ENCODE results near the gene TRABD.
"Not testable (repeated sequence)": the region's sequence is repeated elsewhere in the genome, so short reads cannot be mapped to it uniquely, and the experiment has no call there.

The TRABD gene

DNA sequence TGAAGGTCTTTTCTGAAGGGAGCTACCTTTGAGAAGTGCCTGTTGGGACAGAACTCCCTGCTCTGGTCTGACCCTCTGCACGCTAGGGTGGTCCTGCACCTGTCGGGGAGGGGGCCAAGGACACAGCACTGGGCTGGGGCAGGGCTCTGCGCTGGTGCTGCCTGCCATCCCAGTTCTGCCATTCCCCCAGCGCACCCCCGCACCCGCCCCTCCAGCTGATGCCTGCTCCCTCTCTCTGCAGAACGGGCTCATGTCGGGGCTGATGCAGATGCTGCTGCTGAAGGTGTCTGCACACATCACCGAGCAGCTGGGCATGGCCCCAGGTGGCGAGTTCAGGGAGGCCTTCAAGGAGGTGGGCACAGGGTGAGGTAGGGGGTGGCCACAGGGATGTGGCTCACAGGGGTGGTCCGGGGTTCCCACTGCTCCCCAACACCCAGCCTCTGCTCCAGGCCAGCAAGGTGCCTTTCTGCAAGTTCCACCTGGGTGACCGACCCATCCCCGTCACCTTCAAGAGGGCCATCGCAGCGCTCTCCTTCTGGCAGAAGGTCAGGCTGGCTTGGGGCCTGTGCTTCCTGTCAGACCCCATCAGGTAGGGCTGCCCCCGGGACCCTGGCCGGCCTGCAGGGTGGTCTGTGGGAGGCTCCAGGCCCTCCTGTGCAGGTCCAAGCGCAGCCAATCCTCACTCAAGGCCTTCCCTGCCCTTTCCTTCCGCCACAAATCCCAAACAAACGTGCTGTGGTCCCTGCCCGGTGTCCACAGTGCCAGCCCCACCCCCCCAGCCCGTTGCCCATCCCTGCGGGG is 11.5 kb downstream of the TRABD start:
- peaks cover 12% of the 10 kb centered on the region for H3K4me1 Mint-ChIP-seq (ENCODE audit: low read depth)
- no peaks in the 10 kb centered on the region for H3K27me3 Mint-ChIP-seq (ENCODE audit: low read depth)
- H3K4me3 Mint-ChIP-seq, result no peak overlapping the region
- peaks cover 5% of the 10 kb centered on the region for H3K36me3 Mint-ChIP-seq (ENCODE audit: low read depth)
- no peak overlapping the region for H3K27ac Mint-ChIP-seq
- H3K9me3 Mint-ChIP-seq, result no peaks in the 10 kb centered on the region

DNA sequence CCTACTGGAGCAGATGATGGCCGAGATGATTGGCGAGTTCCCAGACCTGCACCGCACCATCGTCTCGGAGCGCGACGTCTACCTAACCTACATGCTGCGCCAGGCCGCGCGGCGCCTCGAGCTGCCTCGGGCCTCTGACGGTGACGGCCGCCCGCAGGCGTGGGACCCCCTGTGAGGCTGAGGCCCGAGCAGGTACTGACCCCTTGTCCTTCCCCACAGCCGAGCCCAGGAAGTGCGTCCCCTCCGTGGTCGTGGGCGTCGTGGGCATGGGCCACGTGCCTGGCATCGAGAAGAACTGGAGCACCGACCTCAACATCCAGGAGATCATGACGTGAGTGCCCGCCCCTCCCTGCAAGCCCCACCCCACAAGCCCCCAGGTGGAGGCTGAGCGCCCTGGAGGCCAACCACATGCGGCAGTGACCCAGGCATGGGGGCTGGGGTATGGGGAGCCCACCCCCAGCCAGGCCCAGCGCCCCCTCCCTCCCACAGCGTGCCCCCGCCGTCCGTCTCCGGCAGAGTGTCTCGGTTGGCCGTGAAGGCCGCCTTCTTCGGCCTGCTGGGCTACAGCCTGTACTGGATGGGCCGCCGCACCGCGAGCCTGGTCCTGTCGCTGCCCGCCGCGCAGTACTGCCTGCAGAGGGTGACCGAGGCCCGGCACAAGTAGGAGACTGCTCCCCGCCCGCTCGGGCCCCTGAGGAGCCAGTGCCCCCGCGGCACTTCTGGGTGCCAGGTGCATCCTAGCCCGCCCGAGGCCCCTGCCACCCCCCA is 12.3 kb downstream of the TRABD start:
- Mint-ChIP-seq H3K27me3 (ENCODE audit: low read depth) (no peaks in the 10 kb centered on the region), H3K4me3 (no peak overlapping the region), H3K9me3 (no peaks in the 10 kb centered on the region), H3K4me1 (ENCODE audit: low read depth) (peaks cover 11% of the 10 kb centered on the region), H3K27ac (no peak overlapping the region), H3K36me3 (ENCODE audit: low read depth) (peaks cover 4% of the 10 kb centered on the region)

DNA sequence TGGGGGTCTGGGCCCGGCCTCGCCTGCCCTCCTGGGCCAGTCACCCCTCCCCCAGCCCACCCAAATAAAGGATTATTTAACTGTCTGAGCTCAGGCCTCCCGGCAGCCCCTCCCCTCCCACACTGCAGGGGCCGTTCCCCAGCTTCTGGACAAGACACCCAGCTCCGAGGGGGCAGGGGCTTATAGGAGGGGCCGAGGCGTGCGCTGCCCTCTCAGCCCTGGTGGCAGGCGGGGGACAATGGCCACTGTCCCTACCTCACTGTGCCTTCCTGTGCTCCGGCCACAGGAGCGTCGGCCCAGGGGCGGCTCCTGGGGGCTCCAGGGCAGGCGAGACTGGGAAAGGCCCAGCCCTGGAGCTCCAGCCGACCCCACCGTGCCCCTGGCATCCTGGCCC is 12.9 kb downstream of the TRABD start:
- no peaks in the 10 kb centered on the region for H3K27me3 Mint-ChIP-seq (ENCODE audit: low read depth)
- H3K27ac Mint-ChIP-seq, result no peak overlapping the region
- peaks cover 13% of the 10 kb centered on the region for H3K4me1 Mint-ChIP-seq (ENCODE audit: low read depth)
- H3K36me3 Mint-ChIP-seq (ENCODE audit: low read depth), result peaks cover 6% of the 10 kb centered on the region
- H3K4me3 Mint-ChIP-seq, result no peak overlapping the region
- H3K9me3 Mint-ChIP-seq, result no peaks in the 10 kb centered on the region

DNA sequence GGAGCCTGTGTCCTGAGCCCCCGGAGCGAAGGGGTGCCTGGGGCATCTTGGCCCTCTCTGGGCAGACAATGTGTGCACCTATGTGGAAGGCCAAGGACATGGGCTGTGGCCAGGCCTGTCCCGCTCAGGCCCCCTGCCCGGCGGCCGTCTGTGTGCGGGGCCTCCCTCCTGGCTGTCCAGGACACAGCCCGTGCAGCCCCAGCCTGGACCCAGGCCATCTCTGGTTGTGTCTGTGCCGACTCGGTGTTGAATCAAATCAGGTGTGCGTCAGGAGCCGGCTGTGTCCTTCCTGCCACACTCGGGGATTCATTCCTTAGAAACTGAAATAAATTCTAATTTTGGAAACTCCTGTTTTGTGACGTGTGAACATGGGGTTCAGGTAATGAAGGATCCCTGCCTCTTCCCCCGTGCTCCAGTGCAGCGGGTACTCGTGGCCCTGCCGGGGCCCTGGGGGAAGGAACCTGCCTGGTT is 13.6 kb downstream of the TRABD start:
- H3K36me3 Mint-ChIP-seq (ENCODE audit: low read depth), result peaks cover 9% of the 10 kb centered on the region

DNA sequence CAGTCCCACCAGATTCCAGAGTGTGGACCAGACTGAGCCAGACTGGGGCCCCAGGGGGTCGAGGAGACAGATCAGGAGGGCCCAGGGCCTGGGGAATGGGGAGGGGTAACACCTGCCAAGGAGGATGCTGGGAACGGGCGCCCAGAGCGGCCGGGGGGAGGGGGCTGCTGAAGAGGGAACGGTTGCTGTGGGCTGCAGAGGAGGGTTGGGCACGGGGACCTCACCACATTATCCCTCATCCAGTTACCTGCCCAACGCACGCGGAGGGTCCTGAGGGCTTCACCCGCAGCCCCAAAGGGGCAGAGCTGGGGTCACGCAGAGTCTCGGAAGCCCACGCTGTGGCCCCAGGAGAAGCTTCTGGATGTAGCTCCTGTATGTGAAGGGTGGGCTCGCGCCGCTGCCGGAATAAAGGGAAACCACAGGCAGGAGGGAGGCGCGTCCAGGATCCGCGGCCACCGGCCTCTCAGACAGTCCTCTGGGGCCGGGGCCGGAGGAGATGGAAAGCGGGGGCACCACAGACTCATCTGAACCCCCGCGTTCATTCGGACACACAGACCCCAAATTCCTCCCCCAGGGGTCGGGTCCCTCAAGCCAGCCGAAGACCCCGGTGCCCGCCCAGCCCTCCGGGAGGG is 14.2 kb downstream of the TRABD start:
- peak overlapping the region; percentile 56 for H3K4me3 Mint-ChIP-seq
- no peaks in the 10 kb centered on the region for H3K27me3 Mint-ChIP-seq (ENCODE audit: low read depth)
- H3K4me1 Mint-ChIP-seq (ENCODE audit: low read depth), result peaks cover 19% of the 10 kb centered on the region
- H3K27ac Mint-ChIP-seq, result no peak overlapping the region
- peaks cover 12% of the 10 kb centered on the region for H3K36me3 Mint-ChIP-seq (ENCODE audit: low read depth)
- H3K9me3 Mint-ChIP-seq, result no peaks in the 10 kb centered on the region

More for the DNA sequence above, 13.6 kb downstream of the TRABD start:
- H3K27me3 Mint-ChIP-seq (ENCODE audit: low read depth), result no peaks in the 10 kb centered on the region
- H3K9me3 Mint-ChIP-seq, result no peaks in the 10 kb centered on the region
- peaks cover 13% of the 10 kb centered on the region for H3K4me1 Mint-ChIP-seq (ENCODE audit: low read depth)
- no peak overlapping the region for H3K27ac Mint-ChIP-seq
- H3K4me3 Mint-ChIP-seq, result peak overlapping the region; percentile 56

DNA sequence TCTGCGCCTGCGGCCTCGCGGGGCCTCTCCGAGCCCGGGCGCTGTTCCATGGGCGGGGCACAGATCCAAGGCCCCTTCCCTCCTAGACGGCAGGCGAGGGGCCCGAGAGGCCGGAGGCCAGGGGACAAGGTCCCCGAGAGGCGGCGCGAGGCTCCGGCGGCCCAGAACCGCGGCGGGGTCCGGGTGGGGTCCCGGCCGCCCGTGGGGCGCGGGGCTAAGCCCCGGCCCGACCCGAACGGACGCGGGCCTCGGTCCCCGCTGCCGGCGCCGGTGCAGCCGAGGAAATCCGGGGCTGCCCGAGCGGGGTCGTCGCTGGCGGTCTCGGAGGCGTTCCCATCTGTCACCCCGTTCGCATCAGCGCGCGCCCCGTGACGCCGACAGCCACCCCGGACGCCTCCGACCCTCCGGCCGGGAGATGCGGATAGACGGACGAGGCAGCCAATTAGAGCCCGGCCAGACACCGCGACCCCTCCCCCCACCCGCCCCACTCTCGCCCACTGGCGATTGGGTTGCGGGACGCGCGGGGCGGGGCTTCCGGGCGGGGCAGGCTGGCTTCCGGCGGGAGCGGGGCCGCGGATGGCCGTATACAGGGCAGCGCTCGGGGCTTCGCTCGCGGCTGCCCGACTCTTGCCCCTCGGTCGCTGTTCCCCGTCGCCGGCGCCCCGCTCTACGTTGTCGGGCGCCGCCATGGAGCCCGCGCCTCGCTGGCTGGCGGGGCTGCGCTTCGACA is 14.9 kb downstream of the TRABD start, which contains the start of gene SELENOO:
SELENOO (plus strand) TSS at position 551 of the 730 bp plus-strand sequence; CDS start at position 577, 26 bp downstream.
- H3K36me3 Mint-ChIP-seq (ENCODE audit: low read depth), result peaks cover 12% of the 10 kb centered on the region
- peak within 1 kb of the TSS; percentile 84 for H3K4me3 Mint-ChIP-seq
- H3K27ac Mint-ChIP-seq, result peak within 1 kb of the TSS; percentile 52
- H3K4me1 Mint-ChIP-seq (ENCODE audit: low read depth), result peaks cover 19% of the 10 kb centered on the region
- no peaks in the 10 kb centered on the region for H3K27me3 Mint-ChIP-seq (ENCODE audit: low read depth)
- no peaks in the 10 kb centered on the region for H3K9me3 Mint-ChIP-seq

DNA sequence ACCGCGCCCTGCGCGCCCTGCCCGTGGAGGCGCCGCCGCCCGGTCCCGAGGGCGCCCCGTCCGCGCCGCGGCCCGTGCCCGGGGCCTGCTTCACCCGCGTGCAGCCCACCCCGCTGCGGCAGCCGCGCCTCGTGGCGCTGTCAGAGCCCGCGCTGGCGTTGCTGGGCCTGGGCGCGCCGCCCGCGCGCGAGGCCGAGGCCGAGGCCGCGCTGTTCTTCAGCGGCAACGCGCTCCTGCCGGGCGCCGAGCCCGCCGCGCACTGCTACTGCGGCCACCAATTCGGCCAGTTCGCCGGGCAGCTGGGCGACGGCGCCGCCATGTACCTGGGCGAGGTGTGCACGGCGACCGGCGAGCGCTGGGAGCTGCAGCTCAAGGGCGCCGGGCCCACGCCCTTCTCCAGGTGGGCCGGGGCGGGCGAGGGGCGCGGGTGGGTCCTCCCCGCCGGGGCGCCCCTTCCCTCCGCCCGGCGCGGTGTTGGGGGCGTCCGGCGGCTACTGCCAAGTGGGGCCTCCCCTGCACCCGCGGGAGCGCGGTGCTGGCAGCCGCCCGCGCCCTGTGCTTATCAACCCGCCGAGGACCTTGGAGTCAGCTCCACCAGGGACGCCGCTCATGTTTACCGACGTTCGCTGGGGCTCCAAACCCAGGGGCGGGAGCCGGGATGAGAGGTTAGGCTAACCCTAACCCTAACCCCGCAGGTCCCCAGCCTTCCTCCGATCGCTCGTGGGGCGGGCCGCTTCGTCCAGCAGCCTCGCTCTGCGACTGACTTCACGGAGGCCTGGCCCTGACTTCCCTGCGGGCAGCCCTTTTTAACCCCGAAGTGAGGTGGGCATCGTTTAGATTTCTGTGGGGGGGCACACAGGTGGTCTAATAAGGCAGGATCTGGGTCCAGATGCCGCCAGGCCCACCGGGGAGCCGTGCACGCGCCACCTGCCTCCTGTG is 15.7 kb downstream of the TRABD start:
- H3K4me1 Mint-ChIP-seq (ENCODE audit: low read depth), result peaks cover 19% of the 10 kb centered on the region
- H3K9me3 Mint-ChIP-seq, result no peaks in the 10 kb centered on the region
- H3K4me3 Mint-ChIP-seq, result peak overlapping the region; percentile 84
- H3K27me3 Mint-ChIP-seq (ENCODE audit: low read depth), result no peaks in the 10 kb centered on the region
- peak overlapping the region; percentile 49 for H3K27ac Mint-ChIP-seq
- peaks cover 15% of the 10 kb centered on the region for H3K36me3 Mint-ChIP-seq (ENCODE audit: low read depth)

DNA sequence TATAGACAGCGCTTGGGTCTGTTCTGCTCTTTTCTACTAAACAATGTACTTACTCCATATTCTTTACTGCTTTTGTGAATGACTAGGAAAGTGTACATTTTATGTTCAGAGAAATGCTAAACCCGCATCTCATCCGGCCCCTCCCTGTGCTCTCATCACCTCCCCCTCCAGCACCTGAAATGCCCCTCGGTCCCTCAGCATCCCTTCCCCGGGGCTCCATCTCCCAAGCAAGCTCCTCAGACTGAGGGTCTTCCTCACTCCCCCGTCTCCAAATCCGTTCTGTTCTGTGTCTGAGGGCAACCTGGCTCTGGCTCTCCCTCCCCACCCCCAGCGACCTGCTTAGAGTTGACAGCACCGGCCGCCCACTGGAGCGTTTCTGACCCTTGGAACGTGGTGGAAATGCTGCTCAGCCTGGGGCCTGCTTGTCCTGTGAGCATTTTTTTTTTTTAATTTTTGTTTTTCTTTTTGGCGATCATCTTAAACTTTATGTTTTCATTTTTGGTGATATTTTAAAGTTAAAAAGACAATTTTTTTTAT is 16.5 kb downstream of the TRABD start:
- H3K36me3 Mint-ChIP-seq (ENCODE audit: low read depth), result peaks cover 15% of the 10 kb centered on the region
- H3K27me3 Mint-ChIP-seq (ENCODE audit: low read depth), result no peaks in the 10 kb centered on the region
- peaks cover 19% of the 10 kb centered on the region for H3K4me1 Mint-ChIP-seq (ENCODE audit: low read depth)
- H3K9me3 Mint-ChIP-seq, result no peaks in the 10 kb centered on the region
- peak overlapping the region; percentile 49 for H3K27ac Mint-ChIP-seq
- peak overlapping the region; percentile 84 for H3K4me3 Mint-ChIP-seq

DNA sequence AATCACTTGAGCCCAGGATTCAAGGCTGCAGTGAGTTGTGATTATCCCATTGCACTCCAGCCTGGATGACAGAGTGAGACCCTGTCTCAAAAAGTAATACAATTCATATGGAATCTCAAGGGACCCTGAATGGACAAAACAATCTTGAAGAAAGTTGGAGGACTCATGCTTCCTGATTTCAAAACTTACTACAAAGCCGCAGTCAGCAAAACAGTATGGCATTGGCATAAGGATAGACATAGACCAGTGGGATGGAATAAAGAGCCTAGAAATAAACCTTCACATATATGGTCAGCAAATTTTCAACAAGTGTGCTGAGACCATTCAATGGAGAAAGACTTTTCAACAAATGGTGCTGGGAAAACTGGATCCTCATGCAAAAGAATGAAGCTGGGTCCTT is 17.6 kb downstream of the TRABD start:
- no peak overlapping the region for H3K27ac Mint-ChIP-seq
- no peak overlapping the region for H3K4me3 Mint-ChIP-seq
- H3K4me1 Mint-ChIP-seq (ENCODE audit: low read depth), result peaks cover 19% of the 10 kb centered on the region
- no peaks in the 10 kb centered on the region for H3K27me3 Mint-ChIP-seq (ENCODE audit: low read depth)
- H3K36me3 Mint-ChIP-seq (ENCODE audit: low read depth), result peaks cover 15% of the 10 kb centered on the region
- H3K9me3 Mint-ChIP-seq, result no peaks in the 10 kb centered on the region

DNA sequence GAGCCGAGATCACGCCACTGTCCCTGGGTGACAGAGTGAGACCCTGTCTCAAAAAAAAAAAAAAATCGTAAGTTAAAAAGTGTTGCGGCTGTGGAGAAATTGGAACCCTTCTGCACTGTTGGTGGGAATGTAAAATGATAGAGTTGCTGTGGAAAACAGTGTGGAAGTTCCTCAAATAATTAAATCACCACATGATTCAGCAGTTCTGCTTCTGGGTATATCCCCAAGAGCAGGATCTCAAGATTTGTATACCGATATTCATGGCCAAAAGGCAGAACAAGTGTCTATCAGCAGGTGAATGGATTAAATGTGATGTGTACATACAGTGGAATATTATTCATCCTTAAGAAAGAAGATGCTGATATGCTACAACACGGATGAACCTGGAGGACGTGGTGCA is 18.9 kb downstream of the TRABD start:
- Mint-ChIP-seq H3K9me3 (no peaks in the 10 kb centered on the region), H3K4me3 (no peak overlapping the region)

DNA sequence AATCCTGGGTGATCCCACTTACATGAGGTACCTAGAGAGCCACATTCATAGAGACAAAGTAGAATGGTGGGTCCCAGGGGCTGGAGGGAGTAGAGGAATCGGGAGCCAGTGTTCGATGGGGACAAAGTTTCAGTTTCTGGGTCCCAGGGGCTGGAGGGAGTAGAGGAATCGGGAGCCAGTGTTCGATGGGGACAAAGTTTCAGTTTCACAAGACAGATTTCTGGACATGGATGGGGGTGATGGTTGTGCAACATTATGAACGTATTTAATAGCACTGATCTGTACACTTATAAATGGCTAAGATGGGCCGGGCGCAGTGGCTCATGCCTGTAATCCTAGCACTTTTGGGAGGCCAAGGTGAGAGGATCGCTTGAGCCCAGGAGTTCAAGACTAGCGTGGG is 19.3 kb downstream of the TRABD start:
- H3K4me3 Mint-ChIP-seq; H3K27me3 Mint-ChIP-seq (ENCODE audit: low read depth); H3K27ac Mint-ChIP-seq; H3K9me3 Mint-ChIP-seq: not testable (repeated sequence)
- Mint-ChIP-seq H3K4me1 (ENCODE audit: low read depth) (peaks cover 20% of the 10 kb centered on the region), H3K36me3 (ENCODE audit: low read depth) (peaks cover 18% of the 10 kb centered on the region)

More for the DNA sequence above, 18.9 kb downstream of the TRABD start:
- Mint-ChIP-seq H3K27me3 (ENCODE audit: low read depth) (no peaks in the 10 kb centered on the region), H3K4me1 (ENCODE audit: low read depth) (peaks cover 19% of the 10 kb centered on the region), H3K27ac (no peak overlapping the region), H3K36me3 (ENCODE audit: low read depth) (peaks cover 15% of the 10 kb centered on the region)

DNA sequence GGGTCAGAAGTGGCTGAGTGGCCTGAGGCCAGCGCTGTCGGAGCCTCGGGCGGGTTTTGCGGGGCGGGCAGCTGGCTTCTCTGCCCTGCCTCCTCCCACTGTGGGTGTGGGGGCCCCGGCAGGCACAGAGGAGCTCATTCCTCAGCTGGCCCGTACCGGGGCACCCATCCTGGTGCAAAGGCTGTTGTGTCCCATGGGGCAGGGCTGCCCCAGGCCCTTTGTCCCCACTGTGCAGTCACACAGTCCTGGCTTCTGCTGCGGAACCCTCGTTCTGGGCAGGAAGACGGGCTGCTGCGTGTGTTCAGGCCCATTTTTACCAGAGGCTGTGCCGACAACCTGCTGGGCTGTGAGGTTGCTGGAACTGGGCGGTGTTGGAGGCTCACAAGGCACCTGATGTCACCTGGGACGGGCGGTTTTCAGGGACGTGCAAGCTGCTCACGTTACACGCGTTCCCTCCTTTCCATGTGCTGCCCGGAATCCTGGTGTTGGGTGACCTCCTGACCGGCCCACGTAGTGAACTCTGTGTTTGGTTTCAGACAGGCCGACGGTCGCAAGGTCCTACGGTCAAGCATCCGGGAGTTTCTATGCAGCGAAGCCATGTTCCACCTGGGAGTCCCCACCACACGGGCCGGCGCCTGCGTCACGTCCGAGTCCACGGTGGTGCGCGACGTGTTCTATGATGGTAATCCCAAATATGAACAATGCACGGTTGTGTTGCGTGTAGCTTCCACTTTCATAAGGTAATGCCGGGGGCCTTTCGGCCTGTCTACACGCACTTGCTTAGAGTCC is 20.3 kb downstream of the TRABD start:
- peaks cover 20% of the 10 kb centered on the region for H3K4me1 Mint-ChIP-seq (ENCODE audit: low read depth)
- no peak overlapping the region for H3K4me3 Mint-ChIP-seq
- no peaks in the 10 kb centered on the region for H3K27me3 Mint-ChIP-seq (ENCODE audit: low read depth)
- H3K9me3 Mint-ChIP-seq, result no peaks in the 10 kb centered on the region
- H3K27ac Mint-ChIP-seq, result no peak overlapping the region
- peaks cover 18% of the 10 kb centered on the region for H3K36me3 Mint-ChIP-seq (ENCODE audit: low read depth)
